ENCODE data around the gene TPPP2. TPM values are rescaled to one million over a fixed set of nuclear protein-coding genes. Genes with fewer than 3 reads are reported as not detected.

Gene TPPP2
- total and polyA plus RNA-seq, 2 of the 4 experiments (the other 2 are of a cell fraction) = not detected

DNA sequence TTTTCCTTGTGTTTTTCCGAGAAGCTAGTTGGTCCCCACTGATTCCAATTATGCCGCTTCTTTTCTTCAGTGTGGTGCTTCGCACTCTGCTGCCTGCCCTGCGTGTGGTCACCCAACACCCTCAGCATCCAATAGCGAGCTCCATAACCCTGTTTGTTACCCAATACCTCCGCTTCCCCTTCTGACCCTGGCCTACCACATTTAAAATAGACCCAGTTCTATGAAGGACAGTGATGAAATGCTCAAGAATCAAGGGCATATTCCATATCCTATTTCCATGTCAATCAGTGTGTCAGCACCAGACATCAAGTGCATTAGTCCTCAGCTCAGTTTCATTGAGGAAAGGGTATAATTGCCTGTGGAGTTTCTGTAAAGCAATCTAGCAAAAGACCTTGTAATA, 14.7 kb upstream of the TPPP2 start:
- no peak overlapping the region for H4K91ac ChIP-seq (ENCODE audit: insufficient read depth, low read depth, low read length)
- H2BK20ac ChIP-seq (ENCODE audit: low read depth, low read length) = no peak overlapping the region
- TF ChIP-seq MAZ (IDR thresholded peaks at IDR 0.05; ENCODE audit: borderline replicate concordance, low read depth, low read length) (no peak), NFE2L2 (IDR thresholded peaks at IDR 0.05; ENCODE audit: low read depth, low read length) (no peak)
- H3K4ac ChIP-seq (ENCODE audit: low read depth, low read length) = no peak overlapping the region
- no peak overlapping the region for H3K9ac ChIP-seq (ENCODE audit: low read depth, low read length)
- H3K4me1 ChIP-seq (ENCODE audit: control insufficient read depth, insufficient read depth, low read length) = no peaks in the 10 kb centered on the region
- H2AK5ac ChIP-seq (ENCODE audit: low read depth, low read length) = no peak overlapping the region
- H4K8ac ChIP-seq (ENCODE audit: low read depth in 2 of 2, low read length in 2 of 2) = no peak overlapping the region
- dilution Hi-C loops (cut with HindIII; ENCODE audit: low sequenced_read_pairs, unreplicated experiment) (no loop called here), intact Hi-C loops (cut with micrococcal nuclease) (no loop called here), in situ Hi-C loops (cut with MboI; ENCODE audit: low sequenced_read_pairs) (loop anchor here (5.0 kb wide), 1 partner anchor 87 kb away; the partner anchor contains the start of gene TMEM253)
- CTCF ChIA-PET = interaction anchor here (0.6 to 3.0 kb wide), 23 partner anchors 9 to 202 kb away, joined by 3 to 44 read pairs (median 6); partner anchors contain the start of genes NDRG2 and TMEM253
- H2AK9ac ChIP-seq (replicated peaks; ENCODE audit: low read depth, low read length, poor library complexity) = no peak overlapping the region
- no peak overlapping the region for H2BK5ac ChIP-seq (ENCODE audit: low read depth, low read length, poor library complexity, severe bottlenecking)
- no peak for ATAC-seq (ENCODE audit: low read depth)
- 80% methylated on average over 3 of the region's 6 CpGs; no CpG with 5 or more reads in 1 of the 2 experiments for WGBS, 2 experiments (ENCODE audit: extremely low coverage in 2 of 2, insufficient read length in 1 of 2)
- no peaks in the 10 kb centered on the region for H3K36me3 ChIP-seq (ENCODE audit: control insufficient read depth, insufficient read depth, low read length)
- H3K56ac ChIP-seq (ENCODE audit: extremely low read depth, insufficient read depth, low read length) = no peak overlapping the region
- H3K14ac ChIP-seq (replicated peaks; ENCODE audit: low read depth, low read length) = no peak overlapping the region
- no peak overlapping the region for H3K23ac ChIP-seq (ENCODE audit: low read depth, low read length)
- no peak overlapping the region for H2BK15ac ChIP-seq (ENCODE audit: low read depth, low read length)
- H2BK120ac ChIP-seq (ENCODE audit: low read depth, low read length) = no peak overlapping the region
- no peaks in the 10 kb centered on the region for H3K79me1 ChIP-seq (ENCODE audit: low read depth in 1 of 2, low read length in 2 of 2)
- BruUV-seq (replicated peaks) = no TSS peak
- POLR2A ChIA-PET (ENCODE audit: unreplicated experiment) = no interaction called here
- no peak overlapping the region for H3K18ac ChIP-seq (ENCODE audit: low read depth, low read length)
- no peak overlapping the region for H3K4me3 ChIP-seq (ENCODE audit: insufficient read depth, low read depth, low read length)
- no peaks in the 10 kb centered on the region for H3K9me3 ChIP-seq (ENCODE audit: control insufficient read depth, insufficient read depth, low read length)
- H4K20me1 ChIP-seq (ENCODE audit: insufficient read depth, low read length) = no peaks in the 10 kb centered on the region
- H3K27ac ChIP-seq (ENCODE audit: insufficient read depth, low read length) = no peak overlapping the region
- no peak overlapping the region for H4K5ac ChIP-seq (ENCODE audit: low read depth, low read length)
- no peak overlapping the region for H3K4me2 ChIP-seq (ENCODE audit: low read depth, low read length)
- H2AFZ ChIP-seq (replicated peaks; ENCODE audit: low read length, poor library complexity) = no peak overlapping the region
- no peak for DNase-seq
- H3K27me3 ChIP-seq (ENCODE audit: control insufficient read depth, insufficient read depth, low read length) = peaks cover 25% of the 10 kb centered on the region
- H3K9me1 ChIP-seq (ENCODE audit: insufficient read depth, low read length) = no peaks in the 10 kb centered on the region

All from IMR-90 (cell line).